Ramos (cell line): Measurements from ENCODE around the gene GCHFR.

Source experiments
- in situ Hi-C: fragments of 300-500 bp; cut with MboI; formaldehyde crosslinking; loops from one replicate; pipeline ENCODE4 v1.14.3; 2022; ENCODE audit warnings: low sequenced_read_pairs; ENCODE audit not compliant: unreplicated experiment

The GCHFR gene

DNA sequence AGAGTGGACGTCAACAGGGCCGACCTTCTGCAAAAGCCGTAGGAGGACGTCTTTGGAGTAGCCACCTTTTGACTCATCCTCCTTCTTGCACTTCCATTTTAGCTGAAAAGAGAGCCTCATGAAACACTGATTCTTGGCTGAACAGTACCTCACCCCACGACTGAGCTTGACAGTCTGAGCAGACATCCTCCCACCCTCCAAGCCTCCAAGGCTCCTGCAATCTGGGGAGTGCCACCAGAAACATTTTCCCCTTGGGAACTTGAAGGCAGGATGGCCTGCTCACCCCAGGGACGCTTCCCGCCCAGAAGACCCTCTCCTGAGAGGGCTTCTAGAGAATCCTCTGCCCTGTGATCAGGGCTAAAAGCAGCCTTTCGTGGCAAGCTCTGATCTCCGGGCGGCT, 11.1 kb downstream of the GCHFR start:
- in situ Hi-C loops, result no loop called here

DNA sequence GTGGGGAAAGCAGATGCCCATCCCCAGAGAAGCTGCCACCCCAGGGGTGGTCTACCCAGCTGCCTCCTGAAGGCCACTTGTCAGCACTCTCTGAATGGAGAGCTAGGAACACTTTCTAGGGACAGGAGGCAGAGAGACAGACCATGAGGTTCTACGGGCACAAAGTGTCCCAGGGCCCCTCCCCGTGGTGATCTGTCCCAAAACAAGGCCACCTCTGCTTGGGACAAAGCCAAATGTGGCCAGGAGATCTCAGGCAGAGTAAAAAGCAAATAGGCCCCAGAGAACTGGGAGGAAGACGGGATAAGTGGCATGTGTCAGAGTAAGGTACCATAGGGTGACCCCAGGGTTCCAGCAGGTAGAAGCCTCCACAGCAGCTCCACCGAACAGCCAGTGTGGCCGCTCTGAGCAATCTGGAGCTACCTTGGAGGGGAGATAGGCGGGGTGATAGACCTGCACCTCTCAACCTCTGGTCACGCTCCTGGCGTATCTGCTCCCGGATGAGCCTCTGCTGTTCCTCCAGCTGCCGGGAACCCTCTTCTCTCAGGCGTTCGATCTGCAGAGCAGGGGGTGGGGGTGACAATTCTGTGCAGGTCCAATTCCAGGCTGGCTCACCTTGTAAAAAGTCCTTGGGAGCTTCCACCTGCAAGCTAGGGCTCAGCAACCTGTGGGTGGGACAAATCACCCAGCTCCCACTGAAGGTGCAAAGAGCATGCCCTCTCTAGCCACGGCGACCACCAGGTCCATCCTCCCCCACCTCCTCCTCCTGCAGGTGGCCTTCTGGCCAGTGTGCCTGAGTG, 12.1 kb downstream of the GCHFR start:
- in situ Hi-C loops, result no loop called here

DNA sequence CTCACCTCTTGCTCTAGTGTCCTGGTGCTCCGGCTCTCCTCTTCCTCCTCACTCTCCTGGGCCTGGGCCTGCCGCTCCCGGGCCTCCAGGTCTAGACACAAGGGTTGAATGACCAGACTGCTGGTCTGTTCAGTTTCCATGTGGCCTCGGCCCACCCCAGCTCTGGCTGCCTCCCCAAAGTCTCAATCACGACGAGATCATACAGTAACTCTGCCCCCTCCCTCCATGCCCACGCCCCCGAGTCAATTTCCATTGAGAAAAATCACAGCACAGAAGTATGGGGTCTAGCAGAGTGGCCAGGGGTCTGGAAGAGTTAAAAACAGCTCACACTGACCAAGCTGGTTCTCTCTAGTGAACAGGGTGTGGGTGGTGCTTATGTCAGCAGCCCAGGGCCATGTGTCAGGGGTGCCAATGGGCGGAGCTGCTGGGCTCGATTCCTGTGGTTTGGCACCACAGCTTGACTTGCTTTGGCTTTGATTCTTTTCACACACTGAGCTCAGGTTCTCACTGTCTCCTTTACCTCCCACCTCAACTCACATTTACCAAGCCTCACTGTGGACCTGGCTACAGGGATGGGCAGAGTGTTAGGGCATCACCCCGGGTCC, 12.8 kb downstream of the GCHFR start:
- in situ Hi-C loops, result no loop called here

DNA sequence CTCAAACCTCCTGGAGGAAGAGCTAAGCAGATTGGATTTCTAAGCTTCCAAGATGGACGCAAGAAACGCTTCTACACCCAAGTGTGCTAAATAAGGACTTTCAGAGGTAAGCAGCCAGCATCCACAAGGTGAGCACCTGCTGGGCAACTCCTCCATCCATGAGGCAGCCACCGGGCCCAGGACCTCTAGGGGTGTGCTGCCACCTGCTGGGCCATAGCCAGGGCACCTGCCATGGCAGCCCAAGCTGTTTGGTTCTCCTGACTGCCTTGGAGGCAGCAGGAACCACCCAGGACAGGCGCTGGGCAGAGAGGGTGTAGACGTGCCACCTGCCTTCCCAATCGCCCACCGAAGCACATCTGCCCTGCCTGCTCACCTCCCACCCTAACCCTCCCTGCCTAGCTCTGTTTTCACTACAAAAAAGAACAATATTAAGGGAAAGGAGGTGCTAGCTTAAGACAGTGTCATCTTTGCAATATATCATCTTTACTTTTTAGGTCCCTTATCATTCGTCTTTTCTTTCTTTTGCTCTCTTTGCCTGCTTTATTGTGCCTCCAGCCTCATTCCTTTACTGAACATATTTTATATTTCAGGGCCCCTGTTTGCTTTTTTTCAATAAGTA, 18.9 kb downstream of the GCHFR start:
- in situ Hi-C loops, result loop anchor here (10.0 kb wide), 1 partner anchor 108 kb away; no protein-coding TSS in a partner anchor

DNA sequence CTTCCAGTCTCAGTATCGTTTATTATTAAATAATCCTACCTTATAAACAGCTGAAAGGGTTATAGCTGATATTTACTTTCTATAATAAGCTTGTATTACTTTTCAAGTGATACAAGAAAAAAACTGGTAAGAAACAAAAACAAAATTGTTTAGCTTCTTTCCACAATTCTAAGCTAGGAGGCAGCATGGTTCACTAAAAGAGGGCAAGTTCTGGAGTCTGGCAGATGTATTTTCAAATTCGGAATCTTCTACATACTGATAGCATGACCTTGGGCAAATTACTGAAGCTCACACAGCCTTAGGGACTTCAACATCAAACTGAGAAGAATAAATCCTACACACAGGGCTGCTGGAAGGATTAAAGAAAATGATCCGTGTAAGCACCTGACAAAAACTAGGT, 21.3 kb downstream of the GCHFR start:
- in situ Hi-C loops, result loop anchor here (10.0 kb wide), 1 partner anchor 110 kb away; no protein-coding TSS in a partner anchor

DNA sequence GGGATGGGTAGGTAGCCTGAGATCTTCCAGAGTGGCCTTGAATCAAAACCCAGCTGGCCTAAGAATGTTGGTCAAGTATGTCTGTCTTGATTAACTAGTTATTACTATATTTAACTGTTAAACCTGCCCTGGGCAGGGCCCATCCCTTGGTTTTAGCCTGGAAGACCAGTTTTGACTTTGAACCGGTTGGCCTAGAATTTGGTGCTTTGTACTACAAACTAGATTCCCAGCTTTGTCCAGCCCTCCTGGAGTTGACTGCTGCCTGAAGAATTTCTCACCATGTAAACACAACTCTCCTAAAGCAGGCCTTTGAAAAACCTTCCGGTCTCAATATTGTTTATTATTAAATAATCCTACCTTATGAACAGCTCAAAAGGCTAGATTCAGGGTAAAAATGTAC, 21.9 kb downstream of the GCHFR start:
- in situ Hi-C loops, result loop anchor here (10.0 kb wide), 1 partner anchor 111 kb away; no protein-coding TSS in a partner anchor

DNA sequence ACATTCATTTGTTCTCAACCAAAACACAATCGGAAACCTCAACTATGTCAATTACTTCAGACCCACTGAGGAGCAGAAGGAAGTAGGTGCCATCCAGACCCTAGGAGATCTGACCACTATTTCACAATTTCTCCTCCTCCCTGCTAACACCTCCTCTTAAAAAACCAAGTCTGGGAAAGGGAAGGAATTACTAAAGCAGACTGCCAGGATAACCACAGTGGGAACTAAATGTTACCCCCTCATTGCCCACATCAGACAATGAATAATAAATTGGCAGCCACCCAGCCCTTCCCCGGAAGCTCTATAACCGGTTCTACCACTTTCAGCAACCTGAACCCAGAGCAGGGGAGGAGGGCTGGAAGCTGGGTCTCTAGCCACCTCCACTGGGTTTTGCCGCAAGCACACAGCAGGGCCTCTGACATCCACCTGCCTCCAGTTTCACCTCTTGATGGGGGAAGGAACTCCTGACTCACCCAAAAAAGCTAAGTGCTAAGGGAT, 23.5 kb downstream of the GCHFR start:
- in situ Hi-C loops, result loop anchor here (10.0 kb wide), 1 partner anchor 113 kb away; no protein-coding TSS in a partner anchor

DNA sequence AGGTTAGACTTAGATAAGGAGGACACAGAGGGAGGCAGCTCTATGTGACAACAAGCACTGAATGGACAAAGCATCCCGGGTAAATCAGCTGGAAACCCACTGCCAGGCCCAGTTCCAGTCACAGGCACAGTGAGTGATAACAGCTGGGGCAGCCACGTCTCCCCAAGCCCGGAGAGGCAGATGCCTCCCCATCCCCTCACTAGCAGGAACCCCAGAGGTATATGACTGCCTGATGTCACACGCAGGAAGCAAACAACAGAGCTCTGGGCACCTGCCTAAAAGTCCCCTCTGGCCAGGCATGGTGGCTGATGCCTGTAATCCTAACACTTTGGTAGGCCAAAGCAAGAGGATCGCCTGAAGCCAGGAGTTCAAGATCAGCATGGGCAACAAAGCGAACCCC, 24.1 kb downstream of the GCHFR start:
- in situ Hi-C loops, result loop anchor here (10.0 kb wide), 1 partner anchor 113 kb away; no protein-coding TSS in a partner anchor

DNA sequence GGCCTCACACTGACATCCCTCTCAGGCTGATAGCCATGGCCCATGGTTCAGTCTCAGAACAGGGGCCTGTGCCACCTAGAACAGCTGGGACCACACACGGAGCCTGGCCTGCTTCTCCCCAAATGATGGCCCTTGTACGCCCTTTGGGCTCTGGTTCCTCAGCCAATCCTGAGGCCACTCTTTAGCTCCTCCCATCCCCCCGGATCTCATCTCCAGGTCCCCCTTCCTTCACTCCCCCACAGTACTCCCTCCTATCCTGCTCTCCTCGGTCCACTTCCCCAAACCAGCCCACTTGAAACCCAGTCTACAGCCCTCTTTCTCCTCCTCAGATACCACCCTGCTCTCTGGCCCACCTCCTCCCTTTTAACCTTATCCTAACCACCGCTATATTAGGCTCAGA, 25.3 kb downstream of the GCHFR start:
- in situ Hi-C loops, result loop anchor here (10.0 kb wide), 1 partner anchor 114 kb away; no protein-coding TSS in a partner anchor

DNA sequence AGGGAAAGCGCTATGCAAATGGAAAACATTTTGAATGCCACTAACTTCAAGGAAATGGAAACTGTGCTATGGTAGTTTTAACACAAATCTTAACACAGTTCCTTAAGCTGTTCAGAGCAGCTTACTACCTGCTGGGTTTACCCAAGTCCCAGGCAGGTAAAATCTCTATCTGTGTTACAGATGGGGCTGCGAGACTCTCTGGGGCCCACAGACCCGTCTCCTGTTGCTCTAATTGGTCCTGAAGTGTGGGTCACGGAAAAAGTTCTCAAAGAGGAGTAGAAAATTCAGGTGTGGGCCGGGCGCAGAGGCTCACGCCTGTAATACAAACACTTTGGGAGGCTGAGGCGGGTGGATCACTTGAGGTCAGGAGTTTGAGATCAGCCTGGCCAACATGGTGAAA, 26.1 kb downstream of the GCHFR start:
- in situ Hi-C loops, result loop anchor here (10.0 kb wide), 1 partner anchor 115 kb away; no protein-coding TSS in a partner anchor

DNA sequence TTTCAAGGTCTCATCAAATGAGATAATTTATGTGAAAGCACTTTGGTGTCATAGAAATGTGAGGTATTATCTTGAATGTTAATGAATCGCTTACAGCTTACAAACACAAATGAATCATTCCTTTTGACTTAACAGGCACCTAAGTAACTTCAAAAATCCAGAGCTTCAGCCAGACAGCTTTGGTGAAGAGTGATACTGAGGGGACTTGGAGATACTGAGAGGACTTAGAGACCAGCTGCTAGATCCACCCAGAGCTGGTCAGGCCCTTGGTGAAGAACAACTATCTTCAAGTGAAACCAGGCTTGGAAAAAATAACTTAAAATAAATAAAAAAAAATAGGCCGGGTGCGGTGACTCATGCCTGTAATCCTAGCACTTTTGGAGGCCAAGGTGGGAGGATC, 26.9 kb downstream of the GCHFR start:
- in situ Hi-C loops, result no loop called here

DNA sequence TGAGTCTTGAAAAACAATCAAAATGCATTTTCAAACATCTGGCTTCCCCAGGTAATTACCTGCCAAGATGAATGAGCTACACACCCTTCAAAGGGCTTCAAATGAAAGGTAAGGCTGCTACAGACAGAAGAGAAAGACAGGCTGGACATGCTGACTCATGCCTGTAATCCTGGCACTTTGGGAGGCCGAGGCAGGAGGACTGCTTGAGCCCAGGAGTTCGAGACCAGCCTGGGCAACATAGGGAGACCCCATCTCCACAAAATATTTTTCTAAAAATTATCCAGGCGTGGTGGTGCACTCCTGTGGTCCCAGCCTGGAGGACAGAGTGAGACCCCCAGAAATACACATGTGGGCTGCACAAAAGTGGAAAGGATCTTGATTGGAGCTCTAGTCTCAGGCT, 28.5 kb downstream of the GCHFR start:
- in situ Hi-C loops, result no loop called here

DNA sequence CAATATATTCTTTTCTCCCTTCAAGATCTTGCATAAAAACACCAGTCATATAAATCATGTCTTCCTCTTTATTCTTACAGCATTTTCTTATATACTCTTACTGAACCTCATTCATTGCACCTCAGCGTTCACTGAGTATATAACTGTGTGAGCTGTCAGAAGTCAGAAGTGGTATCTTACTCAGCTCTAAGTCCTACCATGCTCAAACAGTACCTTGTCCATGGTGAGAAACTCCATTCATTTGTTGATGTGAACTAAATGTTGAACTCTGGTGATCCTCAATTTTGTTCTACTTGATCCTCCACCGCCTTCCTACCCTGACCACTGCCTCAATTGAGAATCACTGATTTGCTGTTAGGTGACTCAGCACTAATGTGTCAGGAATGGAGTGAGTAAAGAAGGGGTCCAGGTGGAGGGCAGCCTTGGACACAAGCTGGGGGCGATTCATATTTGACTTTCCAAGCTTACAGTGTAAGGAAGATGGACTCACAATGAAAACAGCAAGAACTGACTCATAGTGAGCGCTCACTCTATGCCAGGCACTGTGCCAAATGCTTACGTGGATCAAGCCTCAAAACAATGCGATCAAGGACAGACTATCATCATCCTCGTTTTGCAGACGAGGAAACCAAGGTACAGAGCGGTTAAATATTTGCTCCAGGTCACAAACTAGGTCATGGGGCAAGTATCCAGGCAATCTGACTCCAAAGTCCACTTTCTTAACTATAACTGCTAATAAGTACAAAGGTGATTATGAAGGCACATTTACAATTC, 29.5 kb downstream of the GCHFR start:
- in situ Hi-C loops, result no loop called here

DNA sequence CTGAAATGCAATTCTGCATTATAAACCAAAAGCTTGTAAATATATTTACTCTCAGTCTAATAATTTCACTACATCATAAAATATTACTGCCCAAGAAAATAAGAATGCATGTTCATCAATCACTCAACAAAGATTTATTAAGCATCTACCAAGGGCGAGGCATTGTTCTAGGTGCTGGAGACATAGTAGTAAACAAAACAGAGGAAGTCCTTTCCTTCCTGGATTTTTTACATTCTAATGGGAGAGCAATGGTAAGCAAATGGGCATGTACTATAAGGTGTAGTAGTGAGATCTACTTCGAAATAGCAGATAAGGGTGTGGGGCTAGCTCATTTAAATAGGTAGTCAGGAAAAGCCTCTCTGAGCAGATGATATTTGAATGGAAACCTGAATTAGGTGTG, 32.2 kb downstream of the GCHFR start:
- in situ Hi-C loops, result no loop called here

DNA sequence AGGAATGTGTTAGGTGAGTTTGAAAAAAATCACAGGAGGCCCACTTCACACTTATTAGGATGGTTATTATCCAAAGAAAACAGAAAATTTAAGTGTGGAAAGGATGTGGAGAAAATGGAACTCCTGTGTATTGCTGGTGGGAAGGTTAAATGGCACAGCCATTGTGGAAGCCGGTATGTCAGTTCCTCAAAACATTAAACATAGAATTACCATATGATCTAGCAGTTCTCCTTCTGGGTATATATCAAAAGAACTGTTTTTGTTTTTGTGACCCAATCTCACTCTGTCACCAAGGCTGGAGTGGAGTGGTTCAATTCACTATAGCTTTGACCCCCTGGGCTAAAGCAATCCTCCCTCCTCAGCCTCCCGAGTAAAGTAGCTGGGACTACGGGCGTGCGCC, 32.6 kb downstream of the GCHFR start:
- in situ Hi-C loops, result no loop called here

DNA sequence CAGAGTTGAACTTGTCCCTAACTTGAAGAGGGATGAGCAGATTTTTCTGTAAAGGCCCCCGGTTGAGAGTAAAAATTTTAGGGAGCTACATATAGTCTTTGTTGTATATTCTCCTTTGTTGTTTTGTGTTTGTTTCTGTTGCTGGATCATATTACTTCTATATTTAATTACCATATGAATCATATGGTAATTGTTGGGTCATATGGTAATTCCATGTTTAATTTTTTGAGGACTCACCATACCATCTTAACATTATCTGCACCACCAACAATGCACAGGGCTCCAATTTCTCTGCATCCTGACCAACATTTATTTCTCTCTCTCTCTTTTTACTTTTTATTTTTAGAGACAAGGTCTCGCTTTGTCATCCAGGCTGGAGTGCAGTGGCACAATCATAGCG, 35.7 kb downstream of the GCHFR start:
- in situ Hi-C loops, result no loop called here

DNA sequence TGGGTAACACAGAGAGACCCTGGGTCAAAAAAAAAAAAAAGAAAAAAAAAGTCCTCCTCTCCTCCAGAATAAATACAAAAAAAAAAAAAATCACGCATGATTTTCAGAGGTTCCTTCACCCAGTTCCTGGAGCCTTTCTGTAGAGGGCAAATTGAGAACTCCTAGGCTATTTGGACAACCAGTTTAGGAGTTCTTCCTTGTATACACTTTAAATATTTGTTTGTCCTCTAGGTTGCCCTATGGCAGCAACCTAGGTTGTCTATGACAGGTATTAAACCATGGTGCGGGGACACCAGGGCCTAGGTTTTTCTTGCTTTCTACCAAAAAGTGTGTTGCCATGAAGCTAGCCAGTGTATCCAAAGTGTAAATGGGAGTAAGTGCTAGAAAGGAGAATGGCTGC, 39.2 kb downstream of the GCHFR start:
- in situ Hi-C loops, result no loop called here

DNA sequence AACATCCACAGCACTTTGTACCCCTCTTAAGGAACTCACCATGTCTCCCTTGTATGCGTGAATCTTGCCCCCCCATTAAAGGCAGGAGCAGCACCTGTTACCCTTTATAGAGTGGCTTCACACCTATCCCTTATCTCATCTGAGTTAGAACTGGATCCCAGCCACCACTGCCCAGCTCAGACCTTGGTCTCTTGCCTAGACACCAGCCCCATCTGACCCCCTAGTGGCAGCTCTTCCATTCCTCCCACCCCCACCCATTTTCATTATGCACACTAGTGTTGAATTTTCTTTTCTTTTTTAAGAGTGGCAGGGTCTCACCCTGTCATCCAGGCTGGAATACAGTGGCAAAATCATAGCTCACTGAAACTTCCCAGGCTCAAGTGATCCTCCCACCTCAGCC, 39.8 kb downstream of the GCHFR start:
- in situ Hi-C loops, result no loop called here

DNA sequence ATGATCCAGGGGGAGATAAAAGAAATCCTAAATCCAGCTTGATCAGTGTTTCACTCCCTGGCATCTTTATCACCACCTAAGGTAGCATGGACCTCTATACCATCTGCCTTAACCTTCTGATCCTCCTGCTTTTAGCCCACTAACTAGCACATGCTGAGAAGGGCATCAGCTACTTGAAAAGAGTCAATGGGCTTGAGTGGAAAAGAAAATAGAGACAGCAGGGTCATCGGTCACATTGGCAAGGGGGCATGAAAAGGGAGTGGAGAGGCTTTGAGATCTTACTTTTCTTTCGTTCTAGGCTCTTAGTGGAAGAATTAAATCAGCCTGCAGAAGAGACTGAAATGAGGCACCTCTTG, 42.8 kb downstream of the GCHFR start:
- in situ Hi-C loops, result no loop called here
